Fibroblast of lung (primary cell): ENCODE measurements around the gene KCNMA1. TPM values are rescaled to one million over a fixed set of nuclear protein-coding genes. Genes with fewer than 3 reads are reported as not detected.

ENCODE experiments used
- DNase-seq, 2 donors: peaks; one replicate each; pipeline versions ENCODE4 v3.0.0 to v3.0.0-alpha.2; 2010; ENCODE audit warnings: low read depth in 2 of 2
- H2AFZ ChIP-seq: 2 replicates; pipeline ENCODE4 v1.5.1; 2012; ENCODE audit warnings: low read length, control low read depth, inconsistent platforms
- H3K27ac ChIP-seq: 2 replicates; pipeline ENCODE4 v1.5.1; 2011; ENCODE audit warnings: low read length, control low read depth; ENCODE audit not compliant: insufficient read depth
- H3K27me3 ChIP-seq: 2 replicates; pipeline ENCODE4 v1.5.1; 2011; ENCODE audit warnings: mild to moderate bottlenecking, low read length; ENCODE audit not compliant: control insufficient read depth, insufficient read depth
- H3K36me3 ChIP-seq: 2 replicates; pipeline ENCODE4 v1.5.1; 2011; ENCODE audit warnings: low read length; ENCODE audit not compliant: control insufficient read depth, insufficient read depth
- H3K4me1 ChIP-seq: 2 replicates; pipeline ENCODE4 v1.5.1; 2011; ENCODE audit warnings: low read length; ENCODE audit not compliant: control insufficient read depth, insufficient read depth; ENCODE audit errors: extremely low read depth
- H3K4me2 ChIP-seq: 2 replicates; pipeline ENCODE4 v1.5.1; 2011; ENCODE audit warnings: low read length, control low read depth; ENCODE audit not compliant: insufficient read depth; ENCODE audit errors: extremely low read depth
- H3K4me3 ChIP-seq, 4 experiments: fragments of 200-600 bp in 1 of 4; sonication (generic) in 1 of 4; replicated peaks in 1 of 4; 2 replicates each; pipeline ENCODE4 v1.5.1; 2011 to 2016; ENCODE audit warnings: low read length in 4 of 4, low read depth in 3 of 4, mild to moderate bottlenecking in 3 of 4, control low read depth in 2 of 4, inconsistent platforms in 1 of 4, mixed read lengths in 1 of 4; ENCODE audit not compliant: insufficient read depth in 1 of 4; ENCODE audit errors: control extremely low read depth in 1 of 4
- H3K79me2 ChIP-seq: 2 replicates; pipeline ENCODE4 v1.5.1; 2012; ENCODE audit warnings: mild to moderate bottlenecking, low read length, inconsistent platforms; ENCODE audit not compliant: control insufficient read depth, insufficient read depth
- H3K9ac ChIP-seq: 2 replicates; pipeline ENCODE4 v1.5.1; 2011; ENCODE audit warnings: mild to moderate bottlenecking, low read length, control low read depth; ENCODE audit not compliant: insufficient read depth
- H3K9me3 ChIP-seq: 2 replicates; pipeline ENCODE4 v1.5.1; 2012; ENCODE audit warnings: low read depth, low read length; ENCODE audit not compliant: control insufficient read depth, insufficient read depth
- H4K20me1 ChIP-seq: 2 replicates; pipeline ENCODE4 v1.5.1; 2011; ENCODE audit warnings: low read length; ENCODE audit not compliant: control insufficient read depth, insufficient read depth; ENCODE audit errors: extremely low read depth
- CTCF ChIP-seq, 2 donors: IDR thresholded peaks in 1 of 2; conservative IDR thresholded peaks in 1 of 2; 1 replicate in 1 of 2; 2 replicates in 1 of 2; pipeline ENCODE4 v1.5.1; 2011 to 2012; ENCODE audit warnings: low read length in 2 of 2, control low read depth in 1 of 2, inconsistent platforms in 1 of 2, low read depth in 1 of 2, mild to moderate bottlenecking in 1 of 2
- EZH2 ChIP-seq: IDR thresholded peaks from 2 replicates; pipeline ENCODE4 v1.5.1; 2012; ENCODE audit warnings: low read length, control low read depth, mild to moderate bottlenecking; ENCODE audit errors: missing control alignments
- polyA plus RNA-seq, 2 donors: library from polyadenylated mRNA; depleted of rRNA in 1 of 2; stranded (reverse) in 1 of 2; unstranded in 1 of 2; fragments of >200 nt; gene quantifications; 2 replicates each; pipeline ENCODE4 v1.2.1, GENCODE V29; 2011 to 2012; ENCODE audit warnings: missing spikeins in 1 of 2
- total RNA-seq: library from RNA; depleted of rRNA; stranded (reverse); fragments of >200 nt; gene quantifications from 2 replicates; pipeline ENCODE4 v1.2.1, GENCODE V29; 2014

The KCNMA1 gene
- total and polyA plus RNA-seq, 2 donors (not counting 1 experiment from before 2014, with no cell fraction given), result 31.0 to 138 TPM

- Histone ChIP-seq H3K4me2 (no peak overlapping the region), H3K27ac (no peak overlapping the region), H3K9me3 (no peaks in the 10 kb centered on the region), H3K36me3 (no peaks in the 10 kb centered on the region), H3K9ac (no peak overlapping the region), H2AFZ (no peak overlapping the region), H4K20me1 (no peaks in the 10 kb centered on the region), H3K27me3 (no peaks in the 10 kb centered on the region), H3K4me3 (no peak overlapping the region), H3K79me2 (no peaks in the 10 kb centered on the region), H3K4me1 (peaks cover 2% of the 10 kb centered on the region)
- TF ChIP-seq EZH2 (no peak), CTCF (conservative IDR thresholded peaks at IDR 0.05 in 1 of 2, IDR thresholded peaks at IDR 0.05 in 1 of 2; ENCODE audit: low read depth in 1 of 2, low read length in 2 of 2) (no peak)
- no peak for DNase-seq
Measured at GRCh38 chr10:77172086-77172485, 465.5 kb downstream of the KCNMA1 start.

- Histone ChIP-seq H3K4me3 (no peak overlapping the region), H3K4me1 (peaks cover 16% of the 10 kb centered on the region), H4K20me1 (no peaks in the 10 kb centered on the region), H3K36me3 (no peaks in the 10 kb centered on the region), H3K9ac (no peak overlapping the region), H3K27me3 (no peaks in the 10 kb centered on the region), H2AFZ (no peak overlapping the region), H3K9me3 (no peaks in the 10 kb centered on the region), H3K27ac (no peak overlapping the region), H3K4me2 (no peak overlapping the region), H3K79me2 (no peaks in the 10 kb centered on the region)
- TF ChIP-seq CTCF (conservative IDR thresholded peaks at IDR 0.05 in 1 of 2, IDR thresholded peaks at IDR 0.05 in 1 of 2; ENCODE audit: low read depth in 1 of 2, low read length in 2 of 2) (no peak), EZH2 (no peak)
- no peak for DNase-seq
Measured at GRCh38 chr10:77168861-77169260, 468.7 kb downstream of the KCNMA1 start.

GRCh38 chr10:77168161-77168560 lies 469.4 kb downstream of the KCNMA1 start:
- H3K79me2 ChIP-seq, result no peaks in the 10 kb centered on the region
- H3K4me3 ChIP-seq, result no peak overlapping the region
- H3K9ac ChIP-seq, result no peak overlapping the region
- no peaks in the 10 kb centered on the region for H4K20me1 ChIP-seq
- no peak overlapping the region for H3K27ac ChIP-seq
- H3K27me3 ChIP-seq, result no peaks in the 10 kb centered on the region
- H3K4me2 ChIP-seq, result no peak overlapping the region
- H3K4me1 ChIP-seq, result peaks cover 22% of the 10 kb centered on the region
- H3K9me3 ChIP-seq, result no peaks in the 10 kb centered on the region
- no peak for TF ChIP-seq CTCF (conservative IDR thresholded peaks at IDR 0.05 in 1 of 2, IDR thresholded peaks at IDR 0.05 in 1 of 2; ENCODE audit: low read depth in 1 of 2, low read length in 2 of 2)
- no peak for TF ChIP-seq EZH2
- H2AFZ ChIP-seq, result no peak overlapping the region
- DNase-seq, result no peak
- no peaks in the 10 kb centered on the region for H3K36me3 ChIP-seq
